IPS-20b (cell line): ENCODE measurements around the gene MYBBP1A.
A peak's percentile ranks its signal among the peaks of the same experiment; 100 is the strongest.
"Not testable (repeated sequence)": the region's sequence is repeated elsewhere in the genome, so short reads cannot be mapped to it uniquely, and the experiment has no call there.

Experiments used
- H3K27ac ChIP-seq: one replicate; pipeline ENCODE4 v1.5.1; 2013; ENCODE audit warnings: low read length
- H3K27me3 ChIP-seq: 2 replicates; pipeline ENCODE4 v1.6.1; 2013; ENCODE audit warnings: mild to moderate bottlenecking, low read length, inconsistent platforms; ENCODE audit not compliant: insufficient read depth
- H3K36me3 ChIP-seq: 2 replicates; pipeline ENCODE4 v1.6.1; 2013; ENCODE audit warnings: low read depth, mild to moderate bottlenecking, inconsistent platforms, low read length, moderate library complexity; ENCODE audit not compliant: insufficient read depth
- H3K4me1 ChIP-seq: 2 replicates; pipeline ENCODE4 v1.6.1; 2013; ENCODE audit warnings: mild to moderate bottlenecking, control low read depth, inconsistent platforms, low read length, moderate library complexity; ENCODE audit not compliant: insufficient read depth
- H3K4me3 ChIP-seq: 2 replicates; pipeline ENCODE4 v1.5.1; 2013; ENCODE audit warnings: mild to moderate bottlenecking, low read length, inconsistent platforms
- H3K9ac ChIP-seq: 2 replicates; pipeline ENCODE4 v1.6.1; 2013; ENCODE audit warnings: low read depth, mild to moderate bottlenecking, inconsistent platforms, low read length, moderate library complexity
- H3K9me3 ChIP-seq: 2 replicates; pipeline ENCODE4 v1.6.1; 2013; ENCODE audit warnings: mild to moderate bottlenecking, low read depth, low read length, inconsistent platforms; ENCODE audit not compliant: insufficient read depth

The MYBBP1A gene, protein sequence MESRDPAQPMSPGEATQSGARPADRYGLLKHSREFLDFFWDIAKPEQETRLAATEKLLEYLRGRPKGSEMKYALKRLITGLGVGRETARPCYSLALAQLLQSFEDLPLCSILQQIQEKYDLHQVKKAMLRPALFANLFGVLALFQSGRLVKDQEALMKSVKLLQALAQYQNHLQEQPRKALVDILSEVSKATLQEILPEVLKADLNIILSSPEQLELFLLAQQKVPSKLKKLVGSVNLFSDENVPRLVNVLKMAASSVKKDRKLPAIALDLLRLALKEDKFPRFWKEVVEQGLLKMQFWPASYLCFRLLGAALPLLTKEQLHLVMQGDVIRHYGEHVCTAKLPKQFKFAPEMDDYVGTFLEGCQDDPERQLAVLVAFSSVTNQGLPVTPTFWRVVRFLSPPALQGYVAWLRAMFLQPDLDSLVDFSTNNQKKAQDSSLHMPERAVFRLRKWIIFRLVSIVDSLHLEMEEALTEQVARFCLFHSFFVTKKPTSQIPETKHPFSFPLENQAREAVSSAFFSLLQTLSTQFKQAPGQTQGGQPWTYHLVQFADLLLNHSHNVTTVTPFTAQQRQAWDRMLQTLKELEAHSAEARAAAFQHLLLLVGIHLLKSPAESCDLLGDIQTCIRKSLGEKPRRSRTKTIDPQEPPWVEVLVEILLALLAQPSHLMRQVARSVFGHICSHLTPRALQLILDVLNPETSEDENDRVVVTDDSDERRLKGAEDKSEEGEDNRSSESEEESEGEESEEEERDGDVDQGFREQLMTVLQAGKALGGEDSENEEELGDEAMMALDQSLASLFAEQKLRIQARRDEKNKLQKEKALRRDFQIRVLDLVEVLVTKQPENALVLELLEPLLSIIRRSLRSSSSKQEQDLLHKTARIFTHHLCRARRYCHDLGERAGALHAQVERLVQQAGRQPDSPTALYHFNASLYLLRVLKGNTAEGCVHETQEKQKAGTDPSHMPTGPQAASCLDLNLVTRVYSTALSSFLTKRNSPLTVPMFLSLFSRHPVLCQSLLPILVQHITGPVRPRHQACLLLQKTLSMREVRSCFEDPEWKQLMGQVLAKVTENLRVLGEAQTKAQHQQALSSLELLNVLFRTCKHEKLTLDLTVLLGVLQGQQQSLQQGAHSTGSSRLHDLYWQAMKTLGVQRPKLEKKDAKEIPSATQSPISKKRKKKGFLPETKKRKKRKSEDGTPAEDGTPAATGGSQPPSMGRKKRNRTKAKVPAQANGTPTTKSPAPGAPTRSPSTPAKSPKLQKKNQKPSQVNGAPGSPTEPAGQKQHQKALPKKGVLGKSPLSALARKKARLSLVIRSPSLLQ (N-terminal part only)

DNA sequence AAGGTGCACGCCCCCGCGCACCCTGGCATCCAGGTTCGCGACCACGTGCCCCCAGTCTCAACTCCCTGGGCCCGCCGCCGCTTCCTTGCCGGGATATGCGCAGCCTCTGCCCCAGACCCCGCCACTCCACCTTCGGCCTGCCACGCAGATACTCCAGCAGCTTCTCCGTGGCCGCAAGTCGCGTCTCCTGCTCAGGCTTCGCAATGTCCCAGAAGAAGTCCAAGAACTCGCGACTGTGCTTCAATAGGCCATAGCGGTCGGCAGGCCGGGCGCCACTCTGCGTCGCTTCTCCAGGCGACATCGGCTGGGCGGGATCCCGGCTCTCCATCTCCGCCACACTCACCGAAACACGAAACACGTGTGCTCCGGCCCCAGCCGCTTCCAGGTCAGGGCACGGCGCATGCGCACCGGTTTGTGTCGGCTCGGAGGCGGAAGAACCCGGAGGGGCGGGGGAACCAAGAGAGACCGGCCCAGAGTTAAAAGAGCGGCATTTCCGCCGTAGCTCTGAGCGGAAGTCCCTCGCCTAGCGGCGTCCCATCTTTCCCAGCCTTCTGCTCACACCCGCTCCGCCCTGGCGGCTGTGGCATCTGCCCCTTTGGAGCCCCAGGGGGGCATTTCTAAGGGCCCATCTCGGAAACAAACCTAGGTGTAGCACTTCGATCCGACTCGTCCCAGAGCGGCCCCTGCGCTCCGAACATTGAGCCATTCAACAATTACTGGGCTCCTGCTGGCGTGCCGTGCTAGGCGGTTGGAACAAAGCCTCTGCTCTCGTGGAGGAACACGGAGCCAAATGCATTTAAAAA lies at the start of gene MYBBP1A:
Gene MYBBP1A (minus strand): TSS at position 388 of the 803 bp plus-strand sequence. CDS start 60 bp downstream, at position 328.
- Histone ChIP-seq H3K36me3 (peaks cover 39% of the 10 kb centered on the region), H3K4me1 (peaks cover 9% of the 10 kb centered on the region), H3K27ac (peak within 1 kb of the TSS; percentile 94), H3K4me3 (peak within 1 kb of the TSS; percentile 96), H3K9ac (peak within 1 kb of the TSS; percentile 92), H3K27me3 (no peaks in the 10 kb centered on the region), H3K9me3 (no peaks in the 10 kb centered on the region)

DNA sequence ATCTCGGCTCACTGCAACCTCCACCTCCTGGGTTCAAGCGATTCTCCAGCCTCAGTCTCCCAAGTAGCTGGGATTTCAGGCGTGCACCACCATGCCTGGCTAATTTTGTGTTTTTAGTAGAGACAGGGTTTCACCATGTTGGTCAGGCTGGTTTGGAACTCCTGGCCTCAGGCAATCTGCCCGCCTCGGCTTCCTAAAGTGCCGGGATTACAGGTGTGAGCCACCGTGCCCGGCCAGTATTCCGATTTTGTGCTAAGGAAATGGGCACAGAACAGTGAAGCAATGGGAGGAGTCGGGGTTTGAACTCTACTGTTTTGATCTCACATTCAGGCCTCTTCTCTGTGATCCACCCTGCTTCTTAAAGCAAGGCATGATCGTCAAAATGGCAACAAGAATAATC lies 49.6 kb upstream of the MYBBP1A start:
- H3K27ac ChIP-seq = not testable (repeated sequence)

DNA sequence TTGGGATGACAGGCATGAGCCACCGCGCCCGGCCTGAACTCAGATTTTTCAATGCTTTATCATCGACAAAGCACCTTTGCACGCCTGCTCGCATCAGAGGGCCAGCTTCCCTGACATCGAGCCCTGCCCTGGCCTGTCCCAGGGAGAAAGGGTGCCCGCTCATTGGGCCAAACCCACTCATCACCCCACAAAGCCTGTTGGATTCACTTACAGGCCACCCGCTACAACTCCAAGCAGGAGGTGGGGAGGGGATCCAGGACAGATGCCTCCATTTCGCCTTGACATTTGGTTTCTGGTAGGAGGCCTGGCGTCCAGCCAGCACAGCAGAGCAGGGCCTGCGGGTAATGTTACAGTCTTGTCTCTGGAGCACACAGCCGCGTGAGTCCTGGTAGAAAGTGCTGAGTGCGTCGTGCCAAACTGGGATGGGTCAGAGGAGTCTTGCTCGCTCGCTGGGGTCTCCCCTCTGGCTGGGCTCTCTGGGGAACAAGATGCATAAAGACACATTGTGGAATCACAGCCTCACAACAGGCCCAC lies 49.0 kb upstream of the MYBBP1A start:
- Histone ChIP-seq H3K4me3 (no peak overlapping the region), H3K36me3 (no peaks in the 10 kb centered on the region), H3K27ac (no peak overlapping the region), H3K9ac (no peak overlapping the region; the same call in 1 of the 2 replicates), H3K27me3 (no peaks in the 10 kb centered on the region), H3K9me3 (no peaks in the 10 kb centered on the region), H3K4me1 (peaks cover 19% of the 10 kb centered on the region; the same call in 1 of the 2 replicates)

More for the DNA sequence above, 49.6 kb upstream of the MYBBP1A start:
- H3K36me3 ChIP-seq, H3K27me3 ChIP-seq, H3K4me3 ChIP-seq, H3K9me3 ChIP-seq, H3K9ac ChIP-seq: not testable (repeated sequence)
- H3K4me1 ChIP-seq = peaks cover 14% of the 10 kb centered on the region; the same call in 1 of the 2 replicates

DNA sequence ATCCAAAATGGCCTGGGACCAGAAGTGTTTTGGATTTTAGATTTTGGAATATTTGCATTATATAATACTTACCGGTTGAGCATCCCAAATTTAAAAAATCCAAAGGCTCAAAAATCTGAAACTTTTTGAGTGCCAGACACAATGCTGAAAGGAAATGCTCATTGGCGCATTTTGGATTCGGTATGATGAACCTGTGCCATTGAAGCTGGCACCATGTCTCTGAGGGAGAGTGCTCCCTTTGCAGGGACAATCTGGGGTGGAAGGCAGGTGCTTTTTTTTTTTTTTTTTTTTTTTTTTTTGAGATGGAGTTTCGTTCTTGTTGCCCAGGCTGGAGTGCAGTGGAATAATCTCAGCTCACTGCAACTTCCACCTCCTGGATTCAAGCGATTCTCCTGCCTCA lies 46.9 kb upstream of the MYBBP1A start:
- Histone ChIP-seq H3K4me1 (peaks cover 15% of the 10 kb centered on the region; the same call in 1 of the 2 replicates), H3K4me3 (no peak overlapping the region), H3K36me3 (no peaks in the 10 kb centered on the region), H3K9me3 (no peaks in the 10 kb centered on the region), H3K9ac (no peak overlapping the region), H3K27me3 (no peaks in the 10 kb centered on the region), H3K27ac (no peak overlapping the region)

DNA sequence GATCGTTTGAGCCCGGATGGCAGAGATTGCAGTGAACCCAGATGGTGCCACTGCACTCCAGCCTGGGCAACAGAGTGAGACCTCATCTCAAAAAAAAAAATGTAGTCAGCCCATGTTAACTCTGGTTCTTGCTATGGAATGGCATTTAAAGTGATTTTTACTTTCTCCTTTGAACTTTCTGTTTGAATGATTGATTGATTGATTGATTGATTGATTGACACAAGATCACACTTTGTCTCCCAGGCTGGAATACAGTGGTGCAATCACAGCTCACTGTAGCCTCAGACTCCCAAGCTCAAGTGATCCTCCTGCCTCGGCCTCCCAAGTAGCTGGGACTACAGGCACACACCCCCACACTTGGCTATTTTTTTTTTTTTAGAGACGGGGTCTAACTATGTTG lies 46.1 kb upstream of the MYBBP1A start:
- Histone ChIP-seq H3K9ac (no peak overlapping the region), H3K4me3 (no peak overlapping the region), H3K36me3 (no peaks in the 10 kb centered on the region), H3K27ac (no peak overlapping the region), H3K4me1 (peaks cover 15% of the 10 kb centered on the region; the same call in 1 of the 2 replicates), H3K27me3 (no peaks in the 10 kb centered on the region), H3K9me3 (no peaks in the 10 kb centered on the region)

DNA sequence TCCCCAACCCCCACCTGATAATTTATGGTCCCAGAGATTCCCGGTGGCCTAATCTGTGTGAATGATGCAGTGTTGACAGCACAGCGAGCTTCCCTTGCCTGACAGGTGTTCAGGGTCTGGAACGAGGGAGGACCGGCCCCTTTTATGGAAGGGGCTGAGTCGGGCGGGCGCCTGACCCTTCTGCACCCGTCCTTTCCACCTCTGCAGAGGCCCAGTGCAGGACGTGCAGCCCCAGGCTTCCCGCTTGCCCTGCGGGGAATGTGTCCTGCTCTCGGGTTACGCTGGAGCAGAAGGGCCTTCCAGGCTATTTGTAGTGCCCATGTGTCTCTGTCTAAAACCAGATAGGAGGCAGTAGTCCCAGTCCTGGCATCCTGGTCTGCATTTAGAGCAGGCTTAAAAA lies 45.4 kb upstream of the MYBBP1A start:
- H3K27ac ChIP-seq = no peak overlapping the region
- peak overlapping the region; percentile 47 for H3K4me3 ChIP-seq
- no peaks in the 10 kb centered on the region for H3K36me3 ChIP-seq
- peaks cover 15% of the 10 kb centered on the region; the same call in 1 of the 2 replicates for H3K4me1 ChIP-seq
- H3K9me3 ChIP-seq = no peaks in the 10 kb centered on the region
- no peaks in the 10 kb centered on the region for H3K27me3 ChIP-seq
- H3K9ac ChIP-seq = no peak overlapping the region

DNA sequence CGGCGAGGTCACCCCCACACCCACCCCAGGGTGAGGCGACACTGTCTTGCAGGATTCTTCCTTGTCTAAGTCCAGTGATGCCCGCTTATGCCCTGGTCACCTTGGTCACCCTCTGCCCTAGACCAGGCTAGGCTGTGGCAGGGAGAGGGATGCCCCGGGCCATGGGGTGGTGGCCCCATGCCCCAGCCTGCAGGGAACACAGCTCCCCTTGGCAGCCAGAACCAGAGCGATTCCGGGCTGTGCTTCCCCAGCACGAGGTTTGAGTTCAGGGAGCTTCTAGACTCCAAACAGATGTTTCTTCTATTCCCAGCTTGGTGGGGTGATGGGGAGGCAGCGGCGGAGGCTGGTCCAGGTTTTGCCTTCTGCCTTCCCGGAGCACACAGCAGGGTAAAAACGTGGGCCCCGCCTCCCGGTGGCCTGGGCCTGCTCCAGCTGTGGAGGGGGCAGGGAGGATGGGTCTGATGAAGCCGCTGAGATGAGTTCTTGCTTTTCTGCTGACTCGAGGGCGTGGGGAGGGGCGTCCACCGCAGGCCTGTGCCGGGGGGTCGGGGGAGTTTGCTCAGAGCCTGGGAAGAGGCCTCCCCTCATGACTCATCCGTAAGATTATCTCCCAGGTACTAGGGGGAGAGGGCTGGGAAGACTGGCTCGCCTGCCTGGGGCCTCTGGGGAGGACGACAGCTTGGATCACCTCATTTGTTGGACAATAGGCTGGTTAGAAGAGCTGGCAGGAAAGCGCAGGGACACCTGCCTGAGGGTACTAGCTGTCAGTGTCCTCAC lies 44.5 kb upstream of the MYBBP1A start:
- Histone ChIP-seq H3K27me3 (no peaks in the 10 kb centered on the region), H3K36me3 (no peaks in the 10 kb centered on the region), H3K4me1 (peaks cover 15% of the 10 kb centered on the region; the same call in 1 of the 2 replicates), H3K4me3 (peak overlapping the region; percentile 47), H3K9me3 (no peaks in the 10 kb centered on the region), H3K9ac (no peak overlapping the region), H3K27ac (no peak overlapping the region)

DNA sequence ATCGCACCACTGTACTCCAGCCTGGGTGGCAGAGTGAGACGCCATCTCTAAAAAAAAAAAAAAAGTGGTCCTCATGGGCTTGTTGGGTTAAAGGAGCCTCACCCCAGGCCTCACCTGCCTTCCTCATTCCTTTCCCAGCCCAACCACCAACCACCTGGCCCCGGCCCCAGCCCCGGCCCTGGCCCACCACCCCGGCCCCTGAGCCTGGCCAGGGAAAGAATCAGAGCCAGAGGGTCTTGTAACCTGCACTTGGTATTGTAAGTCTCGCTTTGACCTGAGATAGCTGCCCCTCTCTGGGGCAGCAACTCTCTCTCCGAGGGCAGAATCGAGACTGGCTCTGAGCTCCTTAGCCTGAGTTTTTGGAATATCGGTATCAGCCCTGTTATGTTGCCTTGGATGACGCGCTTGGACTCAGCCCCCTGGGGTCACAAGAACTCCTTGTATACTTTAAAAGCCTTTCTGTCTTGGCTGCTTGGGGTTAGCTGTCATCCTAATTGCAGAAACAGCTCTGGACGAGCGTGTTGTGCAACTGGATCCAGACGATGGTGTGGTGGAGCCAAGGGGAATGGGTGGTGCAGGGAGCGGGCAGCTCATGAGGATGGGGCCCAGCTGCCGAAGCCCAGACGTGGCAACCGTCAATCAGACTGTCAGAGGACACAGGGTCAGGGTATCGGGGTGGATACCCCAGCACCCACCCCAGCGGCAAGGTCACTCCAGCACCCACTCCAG lies 43.8 kb upstream of the MYBBP1A start:
- no peaks in the 10 kb centered on the region for H3K27me3 ChIP-seq
- no peak overlapping the region for H3K9ac ChIP-seq
- no peaks in the 10 kb centered on the region for H3K36me3 ChIP-seq
- no peak overlapping the region for H3K4me3 ChIP-seq
- H3K9me3 ChIP-seq = no peaks in the 10 kb centered on the region
- peaks cover 15% of the 10 kb centered on the region; the same call in 1 of the 2 replicates for H3K4me1 ChIP-seq
- no peak overlapping the region for H3K27ac ChIP-seq

DNA sequence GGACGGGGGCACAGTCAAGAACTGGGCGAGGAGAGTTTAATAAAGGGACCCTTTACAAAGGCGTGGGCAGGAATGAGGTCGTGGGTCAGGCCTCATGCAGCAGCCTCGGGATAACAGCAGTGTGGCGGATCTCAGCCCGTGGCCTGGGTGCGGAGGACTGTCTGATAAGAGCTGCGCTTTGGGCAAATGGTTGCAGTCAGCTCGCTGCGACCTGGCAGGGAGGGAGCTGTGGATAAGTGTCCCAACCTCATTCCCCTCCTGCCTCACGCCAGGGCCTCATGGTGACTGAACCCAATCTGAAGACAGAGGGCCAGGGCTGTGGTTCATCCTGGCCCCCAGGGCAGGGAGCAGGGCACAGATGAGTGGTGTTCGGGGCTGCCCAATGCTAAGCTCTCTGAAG lies 42.8 kb upstream of the MYBBP1A start:
- H3K4me1 ChIP-seq = peaks cover 15% of the 10 kb centered on the region; the same call in 1 of the 2 replicates
- H3K27me3 ChIP-seq = no peaks in the 10 kb centered on the region
- H3K27ac ChIP-seq = no peak overlapping the region
- H3K4me3 ChIP-seq = no peak overlapping the region
- no peaks in the 10 kb centered on the region for H3K36me3 ChIP-seq
- H3K9ac ChIP-seq = no peak overlapping the region
- no peaks in the 10 kb centered on the region for H3K9me3 ChIP-seq
